Endothelial cell of umbilical vein (primary cell): ENCODE measurements around the gene COL20A1. TPM values are rescaled to one million over a fixed set of nuclear protein-coding genes. Genes with fewer than 3 reads are reported as not detected.

Experiments used
- BruUV-seq: library from RNA; stranded (reverse); fragments of 400-500 nt; replicated peaks from 2 replicates; lab custom pipeline; 2021; lab: Mats Ljungman, UMichigan
- CTCF ChIA-PET: fragments of 300-600, 350-600 bp; sonication (Branson Sonifier 250); formaldehyde crosslinking; loops from one replicate; lab custom pipeline; 2021; ENCODE audit warnings: antibody characterized with exemption, inconsistent platforms; lab: Charles Lee
- POLR2A ChIA-PET: fragments of 300-600, 350-600 bp; sonication (Branson Sonifier 250); formaldehyde crosslinking; loops from one replicate; lab custom pipeline; 2021; ENCODE audit warnings: antibody characterized with exemption, inconsistent platforms; lab: Charles Lee
- DNase-seq: peaks from one replicate; pipeline ENCODE4 v3.0.0-alpha.2; 2011; ENCODE audit warnings: low read depth, low spot score
- FAIRE-seq: peaks from 2 replicates; lab custom pipeline; 2011; peaks lifted over from hg19 to GRCh38; lab: Jason Lieb, UNC
- H2AFZ ChIP-seq: 2 replicates; pipeline ENCODE4 v1.6.0; 2012; ENCODE audit warnings: low read depth, low read length, control low read depth, inconsistent platforms
- H3K27ac ChIP-seq: 2 replicates; pipeline ENCODE4 v1.5.1; 2011; ENCODE audit warnings: low read depth, mild to moderate bottlenecking, control low read depth, low read length, moderate library complexity; ENCODE audit not compliant: insufficient read depth
- H3K27me3 ChIP-seq, 2 experiments: 2 replicates each; pipeline versions ENCODE4 v1.6.0 to v1.6.1; 2011; ENCODE audit warnings: low read length in 2 of 2, mixed read lengths in 1 of 2; ENCODE audit not compliant: control insufficient read depth in 2 of 2, insufficient read depth in 2 of 2
- H3K36me3 ChIP-seq, 2 experiments: 2 replicates in 1 of 2; 3 replicates in 1 of 2; pipeline ENCODE4 v1.5.1; 2011; ENCODE audit warnings: low read length in 2 of 2, mild to moderate bottlenecking in 1 of 2, moderate library complexity in 1 of 2; ENCODE audit not compliant: control insufficient read depth in 2 of 2, insufficient read depth in 2 of 2; ENCODE audit errors: extremely low read depth in 1 of 2
- H3K4me1 ChIP-seq: 3 replicates; pipeline ENCODE4 v1.5.1; 2011; ENCODE audit warnings: mild to moderate bottlenecking, low read length; ENCODE audit not compliant: control insufficient read depth, insufficient read depth; ENCODE audit errors: extremely low read depth
- H3K4me2 ChIP-seq: 2 replicates; pipeline ENCODE4 v1.6.1; 2011; ENCODE audit warnings: low read length, control low read depth, mixed read lengths; ENCODE audit not compliant: insufficient read depth
- H3K4me3 ChIP-seq, 3 experiments: fragments of 200-600 bp in 1 of 3; sonication (generic), shearing (Covaris generic) in 1 of 3; replicated peaks in 1 of 3; 2 replicates each; pipeline ENCODE4 v1.5.1; 2011 to 2016; ENCODE audit warnings: control low read depth in 3 of 3, low read length in 3 of 3, mild to moderate bottlenecking in 2 of 3, inconsistent platforms in 1 of 3, low read depth in 1 of 3, moderate library complexity in 1 of 3; ENCODE audit not compliant: insufficient read depth in 1 of 3
- H3K79me2 ChIP-seq: 2 replicates; pipeline ENCODE4 v1.6.0; 2012; ENCODE audit warnings: low read length, inconsistent platforms; ENCODE audit not compliant: control insufficient read depth, insufficient read depth
- H3K9ac ChIP-seq: replicated peaks from 2 replicates; pipeline ENCODE3; 2011; ENCODE audit warnings: low read length, control low read depth; ENCODE audit not compliant: insufficient read depth; ENCODE audit errors: extremely low read depth
- H3K9me1 ChIP-seq: replicated peaks from 3 replicates; pipeline ENCODE4 v1.6.0; 2011; ENCODE audit warnings: mild to moderate bottlenecking, low read length; ENCODE audit not compliant: control insufficient read depth, insufficient read depth; ENCODE audit errors: extremely low read depth
- H3K9me3 ChIP-seq: replicated peaks from 2 replicates; pipeline ENCODE4 v1.5.1; 2012; ENCODE audit warnings: low read length, inconsistent platforms; ENCODE audit not compliant: control insufficient read depth, insufficient read depth
- H4K20me1 ChIP-seq: replicated peaks from 2 replicates; pipeline ENCODE3; 2011; ENCODE audit warnings: mild to moderate bottlenecking, low read length; ENCODE audit not compliant: control insufficient read depth, insufficient read depth; ENCODE audit errors: extremely low read depth
- CTCF ChIP-seq, 2 donors: IDR thresholded peaks; 1 replicate in 1 of 2; 2 replicates in 1 of 2; pipeline ENCODE4 v1.5.1; 2011; ENCODE audit warnings: low read length in 2 of 2, mild to moderate bottlenecking in 2 of 2, moderate library complexity in 2 of 2, control low read depth in 1 of 2, inconsistent platforms in 1 of 2, low read depth in 1 of 2; ENCODE audit not compliant: insufficient read depth in 1 of 2; ENCODE audit errors: extremely low read depth in 1 of 2
- EZH2 ChIP-seq: IDR thresholded peaks from 2 replicates; pipeline ENCODE4 v1.6.1; 2012; ENCODE audit warnings: borderline replicate concordance, low read depth, mild to moderate bottlenecking, moderate library complexity, low read length, inconsistent platforms; ENCODE audit not compliant: severe bottlenecking
- FOS ChIP-seq: IDR thresholded peaks from 2 replicates; pipeline ENCODE4 v1.6.1; 2011; ENCODE audit warnings: mild to moderate bottlenecking, low read length, moderate library complexity, borderline replicate concordance; ENCODE audit not compliant: insufficient read depth
- GATA2 ChIP-seq: IDR thresholded peaks from 2 replicates; pipeline ENCODE4 v1.7.0; 2011; ENCODE audit warnings: low read depth, mild to moderate bottlenecking, moderate library complexity, mixed read lengths, low read length; ENCODE audit not compliant: insufficient read length, insufficient read depth
- JUN ChIP-seq: IDR thresholded peaks from 2 replicates; pipeline ENCODE4 v1.6.1; 2011; ENCODE audit warnings: borderline replicate concordance, low read depth; ENCODE audit not compliant: insufficient read length, insufficient read depth
- MYC ChIP-seq: IDR thresholded peaks from one replicate; pipeline ENCODE4 v1.6.1; 2011; ENCODE audit warnings: mild to moderate bottlenecking, low read depth, low read length
- POLR2A ChIP-seq: IDR thresholded peaks from 2 replicates; pipeline ENCODE4 v1.6.1; 2012; ENCODE audit warnings: low read depth, mild to moderate bottlenecking, control low read depth, low read length
- POLR2AphosphoS5 ChIP-seq: IDR thresholded peaks from 2 replicates; pipeline ENCODE4 v1.6.1; 2012; ENCODE audit warnings: low read depth, mild to moderate bottlenecking, control low read depth, low read length, moderate library complexity; ENCODE audit not compliant: insufficient read depth
- dilution Hi-C: fragments of 300-500 bp; cut with MboI; formaldehyde crosslinking; loops from one replicate; pipeline ENCODE4 v1.15.0; 2019; ENCODE audit warnings: low sequenced_read_pairs; ENCODE audit not compliant: extremely low pct_ligation_motif_present
- intact Hi-C: fragments of 100-400 bp; cut with micrococcal nuclease; formaldehyde crosslinking; loops from one replicate; pipeline ENCODE4 v1.10.0; 2022
- polyA plus RNA-seq, 4 experiments: library from polyadenylated mRNA; depleted of rRNA in 3 of 4; stranded (reverse) in 3 of 4; unstranded in 1 of 4; fragments of >200 nt; gene quantifications; 2 replicates each; pipeline versions ENCODE4 v1.2.1 to v1.2.3, GENCODE V29; 2011 to 2012; ENCODE audit warnings: missing spikeins in 1 of 4
- total RNA-seq: library from RNA; stranded (reverse); gene quantifications from 2 replicates; pipeline ENCODE4 v1.2.3, GENCODE V29; 2021
- TF ChIP-seq, protein P1 (sequence below): IDR thresholded peaks from 2 replicates; pipeline ENCODE4 v1.6.1; 2011; ENCODE audit not compliant: insufficient read depth, insufficient read length

The COL20A1 gene
- total and polyA plus RNA-seq, 2 donors (not counting 3 experiments of a cell fraction or from before 2014, with no cell fraction given) = not detected

DNA sequence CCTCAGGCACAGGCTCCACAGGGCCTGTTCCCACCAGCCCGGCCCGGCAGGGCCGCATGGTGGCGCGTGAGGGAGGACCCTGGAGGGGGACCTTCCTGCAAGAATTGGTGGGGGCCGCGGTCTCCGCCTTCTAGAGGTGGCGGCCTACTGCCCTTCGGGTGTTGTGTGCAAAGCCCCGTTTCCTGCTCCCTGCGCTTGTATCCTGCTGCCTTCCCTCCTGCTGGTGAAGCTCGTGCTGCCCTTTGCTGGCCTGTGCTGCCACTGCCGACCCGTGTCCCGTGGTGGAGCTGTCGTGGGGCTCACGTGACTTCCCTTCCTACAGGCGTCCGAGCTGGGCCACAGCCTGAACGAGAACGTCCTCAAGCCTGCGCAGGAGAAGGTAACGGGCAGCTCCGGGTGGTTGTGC, 8.4 kb upstream of the COL20A1 start:
- Histone ChIP-seq H3K9me1 (no peaks in the 10 kb centered on the region), H3K36me3 (peaks cover 4 to 46% of the 10 kb centered on the region in 2 experiments), H3K27me3 (no peaks in the 10 kb centered on the region), H3K4me3 (no peak overlapping the region), H2AFZ (no peak overlapping the region), H3K9ac (no peak overlapping the region), H3K27ac (no peak overlapping the region), H4K20me1 (no peaks in the 10 kb centered on the region), H3K4me2 (no peak overlapping the region), H3K9me3 (no peaks in the 10 kb centered on the region), H3K4me1 (no peaks in the 10 kb centered on the region), H3K79me2 (no peaks in the 10 kb centered on the region)
- BruUV-seq = no TSS peak
- ChIA-PET POLR2A (interaction anchor here (0.8 kb wide), 1 partner anchor 12 kb away, joined by 3 read pairs; the partner anchor contains the start of gene ARFGAP1), CTCF (interaction anchor here (0.8 to 2.0 kb wide), 3 partner anchors 12 to 61 kb away, joined by 3 to 5 read pairs (median 4); partner anchors contain the start of gene ARFGAP1)
- dilution Hi-C loops = no loop called here
- TF ChIP-seq POLR2AphosphoS5 (no peak), EZH2 (no peak), POLR2A (no peak), MYC (no peak), CTCF (IDR thresholded peaks at IDR 0.05; ENCODE audit: extremely low read depth in 1 of 2, insufficient read depth in 1 of 2, low read depth in 1 of 2, low read length in 2 of 2) (no peak), JUN (no peak), GATA2 (no peak), FOS (no peak)
- TF ChIP-seq, protein P1, sequence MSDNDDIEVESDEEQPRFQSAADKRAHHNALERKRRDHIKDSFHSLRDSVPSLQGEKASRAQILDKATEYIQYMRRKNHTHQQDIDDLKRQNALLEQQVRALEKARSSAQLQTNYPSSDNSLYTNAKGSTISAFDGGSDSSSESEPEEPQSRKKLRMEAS = no peak
- intact Hi-C loops = no loop called here
- FAIRE-seq (no peak), DNase-seq (no peak)
